NCI-H748 (cell line): ENCODE data around the gene RALB.

Source experiments
- DNase-seq: peaks from one replicate; lab custom pipeline; 2025; ENCODE audit not compliant: unreplicated experiment; lab: John Stamatoyannopoulos, UW

RALB gene

DNA sequence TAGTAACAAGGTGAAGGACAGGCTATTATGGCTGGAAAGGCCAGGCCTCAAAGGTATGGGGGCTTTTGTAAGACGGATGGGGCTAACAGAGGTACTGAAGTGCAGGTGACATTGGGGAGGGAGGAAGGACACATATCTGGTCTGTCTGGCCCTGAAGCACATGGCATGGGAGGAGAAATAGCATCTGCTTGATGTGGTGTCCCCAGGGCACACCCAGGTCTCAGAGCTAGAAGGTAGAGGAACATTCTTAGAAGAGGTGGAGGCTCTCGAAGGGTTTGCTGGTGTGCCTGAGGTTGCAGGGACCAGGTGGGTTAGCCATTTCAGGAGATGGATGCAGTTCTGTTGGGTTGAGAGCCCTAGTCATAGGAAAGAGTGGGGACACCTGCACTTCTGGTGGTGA lies 9.5 kb downstream of the RALB start:
- no peak for DNase-seq

- no peak for DNase-seq
Measured at GRCh38 chr2:120262761-120263428, 10.2 kb downstream of the RALB start.

DNA sequence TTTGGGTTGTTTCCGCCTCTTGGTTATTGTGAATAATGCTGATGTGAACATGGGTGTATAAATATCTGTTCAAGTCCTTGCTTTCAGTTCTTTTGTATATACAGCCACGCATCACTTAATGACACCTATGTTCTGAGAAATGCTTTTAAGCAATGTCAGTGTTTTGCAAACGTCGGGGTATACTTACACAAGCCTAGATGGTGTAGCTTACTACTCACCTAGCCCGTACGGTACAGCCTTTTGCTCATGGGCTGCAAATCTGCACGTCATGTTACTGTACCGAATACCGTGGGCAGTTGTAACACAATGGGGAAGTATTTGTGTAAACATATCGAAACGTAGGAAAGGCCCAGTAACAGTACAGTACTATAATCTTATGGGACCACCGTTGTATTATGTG lies 12.4 kb downstream of the RALB start:
- DNase-seq, result no peak

- DNase-seq, result no peak
Measured at GRCh38 chr2:120267348-120267747, 14.7 kb downstream of the RALB start.

- DNase-seq, result no peak
Measured at GRCh38 chr2:120269076-120269744, 16.6 kb downstream of the RALB start.

DNA sequence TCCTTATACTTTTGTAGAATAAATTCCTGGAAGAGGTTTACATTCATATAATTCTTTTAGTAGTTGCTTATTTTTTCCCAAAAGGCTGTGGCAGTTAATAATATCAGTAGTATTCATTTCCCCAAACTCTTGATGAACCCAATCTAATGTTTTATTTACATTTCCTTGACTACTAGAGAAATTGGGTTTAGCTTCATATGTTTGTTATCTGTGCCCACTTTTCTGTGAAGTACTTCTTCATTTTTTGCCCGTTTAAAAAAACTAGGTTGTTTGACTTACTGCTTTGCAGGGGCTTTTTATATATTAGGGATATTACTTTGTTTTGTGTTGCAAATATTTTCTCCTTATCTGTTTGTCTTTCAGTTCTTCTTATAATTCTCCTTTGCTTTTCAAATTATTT lies 17.2 kb downstream of the RALB start:
- no peak for DNase-seq

GRCh38 chr2:120271711-120272379 lies 19.2 kb downstream of the RALB start:
- DNase-seq, result no peak

GRCh38 chr2:120272763-120273481 lies 20.3 kb downstream of the RALB start:
- DNase-seq, result no peak

- peak; percentile 4 for DNase-seq
Measured at GRCh38 chr2:120275617-120276400, 23.2 kb downstream of the RALB start.

- no peak for DNase-seq
Measured at GRCh38 chr2:120277505-120278205, 25.0 kb downstream of the RALB start.

- no peak for DNase-seq
Measured at GRCh38 chr2:120278901-120279300, 26.2 kb downstream of the RALB start.

GRCh38 chr2:120279708-120280107 lies 27.1 kb downstream of the RALB start:
- DNase-seq, result no peak

DNA sequence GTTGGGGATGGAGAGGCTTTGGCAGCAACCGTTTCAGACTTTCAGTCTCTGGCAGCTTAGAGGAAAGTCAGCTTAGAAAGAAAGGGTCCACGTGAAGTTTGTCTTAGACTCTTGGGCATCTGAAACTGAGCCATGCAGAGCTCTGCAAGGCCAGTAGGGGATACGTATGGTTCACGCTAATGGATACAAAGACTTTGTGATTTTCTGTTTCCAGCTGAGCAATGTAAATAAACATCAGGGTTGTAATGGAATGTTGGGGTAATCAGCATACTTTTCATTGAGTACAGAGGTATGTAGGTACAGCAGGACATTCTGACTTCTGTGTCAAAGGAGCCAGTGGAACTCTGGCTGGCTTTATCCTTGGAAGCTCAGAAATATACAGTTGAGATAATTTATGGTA lies 31.0 kb downstream of the RALB start:
- no peak for DNase-seq

DNA sequence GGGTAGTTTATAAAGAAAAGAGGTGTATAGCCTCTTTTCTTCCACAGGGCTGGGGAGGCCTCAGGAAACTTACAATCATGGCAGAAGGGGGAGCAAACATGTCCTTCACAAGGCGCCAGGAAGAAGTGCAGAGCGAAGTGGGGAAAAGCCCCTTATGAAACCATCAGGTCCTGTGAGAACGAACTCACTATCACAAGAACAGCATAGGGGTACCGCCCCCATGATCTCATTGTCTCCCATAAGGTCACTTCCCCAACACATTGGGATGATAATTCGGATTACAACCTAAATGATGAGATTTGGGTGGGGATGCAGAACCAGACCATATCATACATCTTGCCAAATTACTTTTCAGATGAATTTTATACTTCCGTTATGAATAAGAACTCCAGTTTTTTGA lies 32.4 kb downstream of the RALB start:
- no peak for DNase-seq

- DNase-seq, result no peak
Measured at GRCh38 chr2:120287183-120288015, 34.7 kb downstream of the RALB start.

DNA sequence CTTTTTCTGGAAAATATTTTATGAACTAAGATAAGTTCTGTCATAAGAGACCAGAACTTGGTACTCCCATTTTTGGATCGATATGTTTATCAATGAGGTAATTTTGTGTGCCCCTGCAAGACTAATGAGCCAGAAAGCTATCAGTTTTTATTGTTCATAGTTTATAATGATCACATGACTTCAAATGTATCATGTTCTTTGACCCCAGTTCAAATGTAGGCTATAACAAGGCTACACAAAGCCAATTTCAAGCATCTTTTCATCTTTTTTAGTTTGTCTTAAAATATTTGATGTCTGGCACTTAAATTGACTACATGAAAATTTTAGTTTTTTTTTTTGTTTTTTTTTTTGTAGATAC lies 35.3 kb downstream of the RALB start:
- DNase-seq, result no peak

GRCh38 chr2:120289221-120289906 lies 36.7 kb downstream of the RALB start:
- DNase-seq, result no peak

- no peak for DNase-seq
Measured at GRCh38 chr2:120290737-120291136, 38.1 kb downstream of the RALB start.
